ENCODE measurements around the gene MITF. TPM values are rescaled to one million over a fixed set of nuclear protein-coding genes. Genes with fewer than 3 reads are reported as not detected.

Gene MITF
- total RNA-seq, 1 donor from 2014 or later, result 12.8 TPM

DNA sequence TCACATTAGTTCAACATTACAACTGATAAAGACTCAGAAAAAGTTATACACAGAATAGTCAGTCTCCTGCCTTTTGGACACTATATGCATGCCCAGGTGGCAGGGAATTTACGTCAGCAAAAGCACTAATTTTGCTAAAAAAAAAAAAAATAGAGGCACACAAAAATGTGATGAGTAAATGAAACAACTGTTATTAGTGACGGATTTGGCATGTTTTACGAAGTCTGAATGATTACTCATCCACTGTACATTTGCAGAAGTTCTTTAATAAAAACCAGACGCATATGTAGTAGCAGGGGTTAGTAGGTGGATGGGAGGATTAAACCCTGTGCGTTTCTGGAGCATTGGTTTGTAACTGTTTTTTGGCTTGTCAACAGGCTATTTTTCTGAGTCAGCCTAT lies 99.0 kb downstream of the MITF start:
- peak; percentile 88 for DNase-seq (ENCODE audit: low spot score)

DNA sequence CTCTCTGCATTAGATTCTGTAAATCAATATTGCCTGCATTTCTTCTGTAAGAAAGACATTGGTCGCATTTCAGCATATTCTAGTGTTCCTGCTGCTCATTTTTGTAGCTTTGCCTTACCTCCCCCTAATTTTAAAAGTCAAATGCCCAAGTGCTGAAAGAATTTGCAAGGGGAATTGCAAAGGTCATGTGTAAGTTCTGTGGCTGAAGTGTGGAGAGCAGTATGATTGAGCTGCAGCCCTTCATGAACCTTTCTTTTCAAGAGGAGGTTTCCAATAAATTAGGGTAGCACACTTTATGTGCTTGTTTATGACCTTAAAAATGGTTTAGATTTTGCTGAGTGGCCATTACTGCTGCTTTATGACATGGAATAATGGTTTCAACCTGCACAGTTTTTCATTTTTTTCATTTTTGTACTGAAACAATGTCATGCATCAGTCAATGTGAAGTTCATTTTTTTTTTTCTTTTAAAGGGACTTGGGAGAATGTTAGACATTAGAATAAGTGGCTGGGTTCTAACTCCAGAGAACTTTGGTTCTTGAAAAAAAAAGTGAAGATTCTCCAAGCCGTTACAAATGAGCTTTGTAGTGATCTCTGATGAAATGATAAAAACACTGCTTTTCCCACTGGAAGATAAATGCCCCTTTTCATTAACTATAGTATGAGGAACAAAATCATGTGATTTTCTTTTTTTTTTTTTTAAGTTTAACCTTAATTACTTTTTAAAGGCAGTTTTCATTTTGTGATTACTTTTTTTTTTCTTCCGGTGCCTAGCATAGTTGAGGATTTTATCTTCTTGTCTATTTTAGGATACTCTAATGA lies 99.6 kb downstream of the MITF start:
- DNase-seq (ENCODE audit: low spot score), result peak; percentile 5

DNA sequence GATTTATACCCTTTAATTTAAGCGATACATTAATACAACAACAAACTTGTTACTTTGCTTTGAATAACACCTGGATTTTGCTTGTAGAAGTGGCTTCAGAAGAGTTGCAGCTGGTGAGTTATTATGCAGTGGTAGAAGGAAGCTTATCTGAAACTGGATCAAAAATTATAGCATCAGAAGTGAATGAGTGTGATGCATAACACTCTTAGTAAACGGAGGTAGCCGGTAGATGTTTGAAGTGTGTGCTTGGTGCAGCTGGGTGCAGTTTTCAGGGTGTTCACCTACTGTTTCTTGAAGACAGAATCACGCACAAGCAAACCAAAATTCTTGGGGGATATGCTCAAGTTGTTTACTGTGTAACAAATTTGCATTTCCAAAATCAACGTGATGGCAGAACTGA lies 103.1 kb downstream of the MITF start:
- no peak for DNase-seq (ENCODE audit: low spot score)

DNA sequence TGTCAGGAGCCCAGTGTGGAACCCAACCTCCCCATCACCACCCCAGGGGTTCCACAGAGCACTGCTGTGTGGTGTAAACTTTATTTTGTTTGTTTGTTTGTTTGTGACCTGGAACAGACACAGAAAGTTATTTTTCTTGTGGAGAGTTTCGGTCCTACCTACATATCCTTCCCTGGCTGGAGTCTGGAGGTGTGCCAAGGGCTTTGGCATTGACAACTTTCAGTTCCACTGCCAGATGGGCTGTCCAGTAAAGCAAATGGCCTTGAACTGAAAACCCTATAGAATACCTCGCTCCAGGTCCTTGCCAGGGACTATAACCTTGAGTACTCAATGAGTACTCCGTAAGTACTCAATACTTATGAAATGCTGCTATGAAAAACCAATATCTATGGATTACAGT lies 103.5 kb downstream of the MITF start:
- no peak for DNase-seq (ENCODE audit: low spot score)

DNA sequence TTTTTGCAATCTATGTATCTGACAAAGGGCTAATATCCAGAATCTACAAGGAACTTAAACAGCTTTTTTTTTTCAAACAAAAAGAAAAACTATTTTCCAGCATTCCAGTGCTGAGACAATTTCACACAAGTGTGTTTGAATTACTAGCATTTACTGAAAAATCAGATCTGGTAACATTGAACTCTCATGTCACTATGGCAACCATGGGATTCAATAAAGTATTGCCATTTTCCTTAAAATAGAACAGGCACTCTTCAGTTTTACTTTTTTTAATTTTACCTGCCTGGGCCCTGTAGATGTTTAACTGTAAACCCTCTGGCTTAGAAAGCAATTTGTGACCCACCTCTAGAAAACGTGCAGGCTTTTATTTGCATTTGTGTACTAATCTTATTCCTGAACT lies 105.4 kb downstream of the MITF start:
- no peak for DNase-seq (ENCODE audit: low spot score)

DNA sequence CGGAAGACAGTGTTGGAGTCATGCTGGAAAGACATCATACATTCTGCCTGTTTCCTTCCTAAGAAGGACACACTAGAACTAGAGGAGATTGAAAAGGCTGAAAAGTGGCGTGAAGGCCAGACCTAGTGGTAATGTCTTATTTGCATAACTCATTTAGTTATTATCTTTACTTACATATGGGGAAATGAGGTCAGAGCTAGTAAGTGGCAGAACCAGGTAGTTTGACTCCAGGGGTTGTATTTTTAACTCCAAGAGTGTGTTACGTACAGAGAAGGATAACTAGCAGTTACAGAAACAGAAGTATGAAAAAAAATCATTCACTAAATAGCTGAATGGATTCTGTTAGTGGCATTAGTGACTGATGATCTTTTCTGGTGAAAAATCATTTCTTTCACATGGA lies 108.0 kb downstream of the MITF start:
- no peak for DNase-seq (ENCODE audit: low spot score)

DNA sequence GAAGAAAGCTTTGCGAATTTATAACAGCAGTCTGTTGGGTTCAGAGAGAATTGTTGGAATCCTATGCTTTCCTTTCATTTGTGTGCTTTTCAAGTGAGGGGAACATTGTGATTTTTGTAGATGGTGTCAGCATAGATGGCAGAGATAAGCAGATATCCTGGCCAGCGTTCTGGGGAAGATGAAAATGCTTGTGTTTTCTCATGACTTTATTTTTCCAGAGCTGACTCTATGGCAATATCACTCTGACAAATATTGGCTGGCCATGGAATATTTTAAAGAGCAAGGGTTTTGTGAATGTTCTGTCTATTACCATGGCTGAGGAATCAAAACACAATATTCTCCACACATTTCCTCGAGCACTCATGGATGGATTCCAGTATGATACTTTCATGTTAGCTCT lies 108.8 kb downstream of the MITF start:
- DNase-seq (ENCODE audit: low spot score), result no peak

DNA sequence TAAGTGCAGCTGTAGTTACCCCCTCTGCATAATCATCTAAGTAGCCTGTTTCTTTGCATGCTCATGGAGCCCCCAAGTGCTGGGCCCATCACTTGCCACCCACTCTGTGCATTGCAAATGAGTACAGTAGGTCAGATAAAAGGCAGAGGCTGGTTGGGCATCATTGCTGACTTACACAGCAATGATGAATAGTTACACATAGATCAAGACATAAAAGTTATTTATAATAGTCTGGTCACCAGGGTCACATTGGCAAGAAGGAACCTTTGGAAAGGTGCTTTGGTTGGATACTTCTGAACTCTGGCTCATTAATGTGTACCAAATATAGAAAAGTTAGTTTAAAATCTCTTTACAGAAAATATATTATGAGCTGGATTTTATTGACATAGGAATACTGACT lies 111.6 kb downstream of the MITF start:
- DNase-seq (ENCODE audit: low spot score), result no peak

DNA sequence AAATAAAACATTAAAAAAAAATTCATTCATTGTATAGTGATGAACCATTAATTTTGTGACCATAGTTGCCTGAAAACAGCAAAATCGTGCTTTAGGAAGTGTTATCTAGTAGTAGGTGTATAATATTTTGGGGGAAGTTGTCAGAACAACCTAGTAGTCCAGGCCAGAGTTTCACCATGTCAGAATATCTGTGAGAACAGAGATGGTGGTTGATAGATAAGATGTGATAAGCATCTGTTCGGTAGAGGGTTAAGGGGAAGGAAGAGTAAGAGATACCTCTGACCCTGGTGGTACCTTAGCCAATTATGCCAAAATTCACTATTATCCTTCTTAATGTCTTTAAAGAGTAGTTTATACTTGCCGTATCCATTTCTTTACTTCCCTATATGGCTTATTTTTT lies 113.8 kb downstream of the MITF start:
- DNase-seq (ENCODE audit: low spot score), result no peak

DNA sequence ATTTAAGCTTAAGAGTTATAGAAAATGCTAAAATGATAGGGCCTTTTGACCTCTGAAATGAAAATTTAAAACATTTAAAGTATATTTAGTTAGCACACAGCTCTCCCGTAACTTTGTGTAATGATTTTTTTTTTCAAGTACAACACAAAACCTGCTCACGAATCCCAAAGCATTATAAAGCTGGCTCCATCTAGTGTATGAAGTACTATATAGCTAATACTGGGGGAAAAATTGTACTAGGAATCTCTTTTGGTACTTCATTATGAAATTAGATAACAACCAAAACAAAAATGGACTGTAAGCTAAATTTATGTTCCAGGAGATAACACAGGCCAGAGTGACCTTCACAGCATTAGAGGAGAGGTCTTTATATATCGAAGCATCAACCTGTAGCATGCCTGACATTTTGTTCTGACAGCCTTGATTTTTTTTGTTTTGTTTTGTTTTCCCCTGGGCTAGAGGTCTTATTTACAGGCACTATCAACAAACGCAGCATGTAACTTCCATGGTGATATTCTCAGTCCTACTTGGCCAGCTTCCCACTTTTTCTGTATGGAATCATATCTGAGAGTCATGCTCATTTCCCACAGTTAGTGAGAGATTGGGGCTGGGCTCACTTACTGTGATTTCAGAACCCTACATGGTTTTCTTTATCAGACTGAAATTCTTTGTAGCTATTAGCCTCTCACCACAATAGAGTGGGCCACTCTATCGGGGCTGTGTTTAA lies 116.3 kb downstream of the MITF start:
- peak; percentile 46 for DNase-seq (ENCODE audit: low spot score)

DNA sequence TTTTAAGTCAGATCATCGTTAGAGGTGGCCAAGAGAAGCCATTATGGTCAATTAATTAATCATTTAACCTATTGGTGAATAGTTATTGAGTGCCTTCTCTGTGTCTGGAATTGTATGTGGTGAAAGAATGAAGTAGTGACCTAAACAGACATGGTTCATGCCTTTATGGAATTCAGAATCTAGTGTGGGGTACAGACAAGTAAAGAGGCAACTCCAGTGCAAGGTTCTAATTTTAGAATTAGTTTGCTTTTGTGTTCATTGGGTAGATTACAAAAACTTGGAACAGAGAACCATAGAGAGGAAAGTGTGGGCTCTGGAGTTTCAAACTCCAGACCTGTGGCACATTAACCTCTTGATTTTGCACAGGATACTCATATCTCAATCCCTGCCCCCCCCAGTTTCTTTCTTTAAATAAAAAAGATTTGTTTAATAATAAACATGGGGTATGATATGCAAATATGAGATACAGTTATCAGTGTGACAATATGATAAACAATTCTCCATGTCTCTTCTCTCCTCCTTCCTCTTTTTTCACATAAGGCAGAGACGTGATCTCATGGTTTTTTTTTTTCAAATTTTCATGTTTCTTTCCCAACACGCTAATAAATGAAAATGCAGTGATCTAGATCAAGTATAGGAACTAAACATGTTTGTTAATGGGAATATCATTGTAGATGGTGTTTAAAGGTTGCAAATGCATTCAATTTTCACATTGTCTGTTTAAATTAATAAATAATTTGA lies 117.9 kb downstream of the MITF start:
- DNase-seq (ENCODE audit: low spot score), result no peak

DNA sequence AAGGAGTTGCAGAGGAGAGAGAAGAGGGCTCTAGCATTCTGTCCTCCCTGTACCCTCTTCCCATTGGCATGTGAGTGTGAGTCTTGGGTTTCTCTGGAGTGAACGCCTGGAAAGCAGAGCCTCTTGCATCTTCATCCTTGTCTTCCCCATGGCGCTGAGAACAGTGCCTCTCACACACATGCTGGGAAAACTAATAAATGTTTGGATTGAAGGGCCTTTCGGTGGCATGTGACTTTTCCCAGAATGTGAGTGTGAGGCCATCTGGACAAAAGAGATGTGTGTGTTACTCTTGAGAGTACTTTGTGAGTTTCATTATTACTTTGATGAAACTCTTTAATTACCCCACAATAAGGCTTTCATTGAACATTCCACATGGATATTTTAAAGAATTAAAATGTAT lies 122.3 kb downstream of the MITF start:
- no peak for DNase-seq (ENCODE audit: low spot score)

DNA sequence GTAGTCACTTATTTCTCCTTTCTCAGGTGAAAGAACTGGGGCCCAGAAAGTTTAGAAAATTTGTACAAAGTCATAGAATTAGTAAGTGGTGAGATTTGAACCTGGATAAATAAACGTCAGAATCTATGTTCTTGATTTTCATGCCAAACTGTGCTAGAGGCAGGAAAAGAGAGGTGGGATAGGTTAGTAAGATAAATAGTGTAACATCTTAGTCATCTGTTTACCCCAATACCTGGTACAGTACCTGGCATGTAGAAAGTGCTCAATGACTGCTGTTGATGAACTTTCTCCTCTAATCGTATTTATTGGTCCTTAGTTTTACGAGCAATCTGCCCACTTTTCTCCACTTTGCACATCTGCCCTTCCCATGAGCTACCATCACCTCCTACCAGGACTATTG lies 124.9 kb downstream of the MITF start:
- no peak for DNase-seq (ENCODE audit: low spot score)

DNA sequence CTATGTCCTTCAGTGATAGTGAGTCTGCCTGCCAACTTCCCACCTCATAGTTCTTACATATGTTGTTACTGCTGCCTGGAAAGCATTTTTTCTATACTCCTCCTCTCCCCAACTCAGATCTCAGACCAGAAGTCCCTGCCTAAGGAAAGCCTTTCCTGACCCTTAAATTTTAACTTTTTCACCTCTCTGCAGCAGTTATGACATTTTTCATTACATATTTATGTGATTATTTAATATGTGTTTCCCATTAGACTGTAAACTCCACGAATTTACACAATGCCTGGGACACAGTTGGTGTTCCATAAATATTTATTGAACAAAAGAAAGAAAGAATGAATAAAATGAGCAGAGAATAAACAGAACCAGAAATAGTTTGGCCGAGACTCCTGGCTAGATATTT lies 125.5 kb downstream of the MITF start:
- DNase-seq (ENCODE audit: low spot score), result no peak

DNA sequence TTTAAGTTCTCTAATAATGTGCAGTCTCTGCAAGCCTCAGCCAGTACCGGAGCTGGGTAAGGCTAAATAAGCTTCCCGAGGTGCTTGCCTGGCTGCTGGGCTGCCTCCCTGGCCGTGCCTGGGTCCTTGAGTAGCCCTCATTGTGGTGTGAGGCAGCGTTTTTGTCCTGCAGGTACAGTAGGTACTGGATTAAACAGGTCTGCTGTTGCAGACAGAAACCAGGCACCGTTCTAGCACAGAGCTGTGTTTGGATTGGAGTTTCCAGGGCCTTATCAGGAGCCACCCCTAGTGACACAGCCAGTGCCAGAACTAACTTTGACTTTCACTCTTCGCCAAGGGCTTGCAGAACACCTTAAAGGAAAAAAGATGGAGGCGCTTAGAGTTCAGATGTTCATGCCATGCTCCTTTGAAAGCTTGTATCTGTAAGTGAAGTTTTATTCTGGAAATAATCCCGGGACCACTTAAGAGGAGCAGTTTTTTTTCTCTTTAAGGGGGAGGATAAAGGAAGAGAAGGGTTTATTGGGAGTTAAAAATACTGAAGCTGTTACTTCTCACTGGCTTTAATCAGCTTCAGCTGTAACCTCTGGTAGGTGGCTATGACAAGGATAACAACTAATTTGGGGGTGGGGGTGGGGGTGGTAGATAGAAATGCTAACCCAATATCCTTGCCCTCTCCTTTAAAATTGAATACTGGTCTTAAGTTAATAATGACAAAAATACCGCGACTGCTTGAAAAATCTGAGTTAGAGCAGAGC lies 126.8 kb downstream of the MITF start:
- peak; percentile 12 for DNase-seq (ENCODE audit: low spot score)

DNA sequence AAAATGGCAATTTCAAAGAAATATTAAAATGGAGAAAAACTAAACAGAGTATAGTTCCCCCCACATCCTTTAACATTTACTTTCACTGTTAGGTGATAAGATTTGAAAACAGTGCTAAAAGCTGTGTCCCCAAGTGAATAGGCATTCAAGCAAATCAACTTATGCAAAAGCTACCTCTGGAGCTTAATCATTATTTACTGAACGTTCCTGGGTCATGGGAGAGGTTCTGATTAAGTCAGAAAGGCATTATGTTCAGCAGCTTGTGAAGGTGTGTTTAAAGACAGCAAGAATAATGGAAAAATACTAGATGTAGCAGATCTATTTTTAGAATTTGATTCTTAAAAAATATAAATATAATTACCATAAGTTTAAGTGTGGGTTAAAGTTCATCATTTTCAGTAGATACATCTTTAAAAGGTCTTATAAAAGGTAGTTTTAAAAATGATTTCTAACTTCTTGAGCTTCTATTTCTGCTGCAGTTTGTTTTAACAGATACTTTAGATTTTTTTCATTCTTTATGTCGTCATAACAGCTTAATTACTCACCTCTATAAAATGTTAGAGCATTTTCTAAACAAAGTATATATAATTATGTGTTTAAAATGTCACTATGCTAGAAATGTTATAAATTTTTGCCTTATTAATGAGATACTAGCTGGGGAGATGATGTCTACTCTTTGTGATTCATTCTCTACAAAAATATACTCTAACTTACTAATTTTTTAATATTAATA lies 127.9 kb downstream of the MITF start:
- no peak for DNase-seq (ENCODE audit: low spot score)

DNA sequence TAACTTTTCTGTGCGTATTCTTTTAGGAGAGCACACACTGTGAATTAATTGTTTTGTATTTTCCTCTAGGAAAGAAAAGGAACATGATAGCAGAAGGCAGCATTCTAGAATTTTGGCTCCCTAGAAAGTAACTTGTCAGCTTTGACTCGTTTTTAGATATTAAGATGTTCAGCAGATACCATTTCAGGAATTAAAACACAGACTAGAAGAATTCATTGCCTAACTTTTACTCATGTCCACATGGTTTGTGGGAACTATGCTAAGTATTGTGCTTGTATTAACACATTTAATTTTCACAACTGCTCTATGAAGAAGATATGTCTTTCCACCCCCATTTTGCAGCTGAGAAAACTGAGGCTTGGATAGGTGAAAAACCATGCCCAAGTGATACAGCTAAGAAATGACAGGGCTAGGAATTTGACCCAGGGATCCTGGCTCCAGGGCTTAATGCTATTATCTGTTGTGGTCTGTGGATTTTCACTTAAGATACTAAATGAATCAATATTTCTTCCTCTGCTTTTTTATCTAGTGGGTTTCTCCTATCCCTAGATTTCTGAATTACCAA lies 128.8 kb downstream of the MITF start:
- DNase-seq (ENCODE audit: low spot score), result no peak

DNA sequence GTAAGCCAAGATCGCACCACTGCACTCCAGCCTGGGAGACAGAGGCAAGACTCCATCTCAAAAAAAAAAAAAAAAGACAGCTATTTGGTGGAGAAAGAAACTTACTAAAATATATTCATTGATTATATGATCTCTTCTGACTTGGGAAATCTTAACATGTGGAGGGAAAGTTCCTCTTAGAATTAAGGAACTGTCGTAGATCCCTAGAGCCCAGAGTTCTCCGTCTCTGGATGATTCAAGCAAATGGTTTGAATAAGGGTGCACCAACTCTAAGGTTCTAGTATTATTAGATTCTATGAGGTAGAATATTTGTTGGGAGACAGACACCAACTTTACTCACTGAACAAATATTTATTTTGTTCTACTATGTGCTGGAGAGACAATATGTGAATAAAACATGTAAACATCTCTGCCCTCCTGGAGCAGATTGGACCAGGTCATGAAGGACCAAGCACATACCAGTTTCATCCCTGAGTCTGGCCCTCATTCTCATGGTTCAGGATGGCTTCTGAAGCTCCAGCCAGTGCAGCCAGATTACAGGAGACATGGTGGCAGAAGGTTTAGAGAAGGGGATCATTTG lies 129.7 kb downstream of the MITF start:
- DNase-seq (ENCODE audit: low spot score), result no peak

DNA sequence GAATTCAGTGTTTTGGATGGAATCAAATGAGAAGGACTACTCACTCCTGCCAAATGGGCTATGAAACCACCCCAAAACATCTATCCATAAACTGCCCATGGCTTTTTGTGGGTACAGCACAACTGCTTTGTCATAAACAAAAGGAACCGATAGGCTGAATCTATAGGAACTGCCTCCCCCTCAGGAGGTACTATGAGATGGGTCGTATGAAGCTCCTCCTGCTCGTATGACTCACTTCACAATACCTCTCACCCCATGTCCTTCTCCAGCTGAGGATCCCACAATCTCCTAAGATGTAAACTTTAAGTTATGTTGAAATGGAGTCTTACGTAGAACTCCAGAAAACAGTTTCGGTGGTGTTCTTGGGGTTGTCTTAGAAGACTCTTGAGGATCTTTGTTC lies 130.4 kb downstream of the MITF start:
- no peak for DNase-seq (ENCODE audit: low spot score)

DNA sequence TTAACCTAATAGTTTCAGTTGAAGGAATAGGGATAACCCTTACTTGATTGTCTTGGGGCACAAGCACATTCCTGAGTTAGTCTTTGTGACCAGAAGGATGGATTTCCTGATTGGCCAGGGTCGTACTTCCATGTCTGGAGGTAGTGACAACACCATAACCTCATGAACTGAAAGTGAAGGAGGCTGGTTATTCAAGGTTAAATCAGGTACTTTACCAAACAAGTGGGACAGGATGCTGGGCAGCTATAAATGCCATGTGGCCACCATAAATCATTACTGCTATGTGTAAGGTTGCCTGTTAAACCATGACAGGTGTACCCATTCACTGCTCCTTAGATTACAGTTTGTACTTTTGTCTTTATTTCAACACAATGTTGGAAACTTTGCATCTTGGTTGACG lies 132.0 kb downstream of the MITF start:
- DNase-seq (ENCODE audit: low spot score), result no peak

Measured in umbilical cord (tissue), 2 donors.